GM12892 (cell line): Measurements from ENCODE around the gene RPAIN.

ENCODE experiments used
- POLR2A ChIP-seq: IDR thresholded peaks from 2 replicates; pipeline ENCODE4 v1.6.1; 2011; ENCODE audit warnings: low read depth, low read length, control low read depth
- POLR2AphosphoS5 ChIP-seq: IDR thresholded peaks from 2 replicates; pipeline ENCODE4 v1.6.1; 2011; ENCODE audit warnings: low read depth, low read length, control low read depth
- TAF1 ChIP-seq: IDR thresholded peaks from 2 replicates; pipeline ENCODE4 v1.6.1; 2011; ENCODE audit warnings: low read depth, mild to moderate bottlenecking, control low read depth, low read length, borderline replicate concordance

DNA sequence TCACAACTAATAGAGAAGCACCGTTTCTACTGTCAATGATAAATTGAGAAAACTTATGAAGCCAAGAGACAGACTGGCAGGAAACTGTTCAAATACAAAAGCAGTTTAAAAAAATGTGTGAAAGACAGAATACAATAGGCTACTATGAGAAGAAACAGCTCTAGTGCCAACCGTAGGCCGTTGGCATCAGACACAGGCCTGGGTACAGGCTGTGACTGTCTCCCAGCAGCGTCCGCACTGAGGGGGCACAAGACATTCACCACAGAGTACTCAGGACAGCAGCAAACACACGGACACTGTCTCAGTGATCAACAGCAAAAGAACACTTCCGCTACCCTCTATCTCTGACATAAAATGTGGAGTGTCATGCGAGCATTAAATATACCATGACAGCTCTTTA lies 26.8 kb downstream of the RPAIN start:
- no peak for TF ChIP-seq POLR2AphosphoS5
- TF ChIP-seq POLR2A = no peak
- TF ChIP-seq TAF1 = no peak
